ENCODE measurements around the gene APBA2.

The APBA2 gene

DNA sequence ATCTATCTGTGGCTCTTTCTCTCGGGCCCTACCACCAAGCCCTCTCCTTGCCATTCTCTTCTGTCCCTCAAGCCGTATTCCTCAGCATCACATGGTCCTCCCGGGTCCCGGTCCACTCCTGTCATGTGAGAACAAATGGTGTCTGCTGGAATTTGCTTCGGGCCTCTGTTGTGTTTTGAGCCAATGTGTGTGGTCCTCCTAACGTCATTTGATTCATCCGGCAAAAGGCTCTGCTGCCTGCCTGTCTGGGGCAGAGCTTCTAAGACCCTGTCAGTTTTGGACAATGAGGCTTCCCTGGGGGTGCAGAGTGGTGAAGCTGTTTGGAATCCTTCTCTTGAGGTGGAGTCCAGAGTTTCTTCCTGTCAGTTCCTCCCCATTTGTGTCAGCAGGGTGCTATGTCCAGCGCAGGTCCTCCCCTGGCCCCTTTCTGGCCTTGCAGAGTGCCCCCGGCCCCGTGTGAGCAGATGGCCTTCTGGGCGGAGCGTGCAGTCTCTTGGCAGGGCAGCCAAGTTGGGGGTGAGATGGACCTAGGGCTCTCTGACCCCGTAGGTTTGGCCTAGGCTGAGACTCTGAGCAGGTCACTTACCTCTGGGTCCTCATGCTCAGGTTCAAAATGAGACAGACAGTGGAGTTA is 93.6 kb downstream of the APBA2 start:
- no peak overlapping the region for H3K4me3 ChIP-seq (ENCODE audit: low read depth, low read length)
- no peak for DNase-seq (ENCODE audit: low read depth)
- TF ChIP-seq, protein P1, sequence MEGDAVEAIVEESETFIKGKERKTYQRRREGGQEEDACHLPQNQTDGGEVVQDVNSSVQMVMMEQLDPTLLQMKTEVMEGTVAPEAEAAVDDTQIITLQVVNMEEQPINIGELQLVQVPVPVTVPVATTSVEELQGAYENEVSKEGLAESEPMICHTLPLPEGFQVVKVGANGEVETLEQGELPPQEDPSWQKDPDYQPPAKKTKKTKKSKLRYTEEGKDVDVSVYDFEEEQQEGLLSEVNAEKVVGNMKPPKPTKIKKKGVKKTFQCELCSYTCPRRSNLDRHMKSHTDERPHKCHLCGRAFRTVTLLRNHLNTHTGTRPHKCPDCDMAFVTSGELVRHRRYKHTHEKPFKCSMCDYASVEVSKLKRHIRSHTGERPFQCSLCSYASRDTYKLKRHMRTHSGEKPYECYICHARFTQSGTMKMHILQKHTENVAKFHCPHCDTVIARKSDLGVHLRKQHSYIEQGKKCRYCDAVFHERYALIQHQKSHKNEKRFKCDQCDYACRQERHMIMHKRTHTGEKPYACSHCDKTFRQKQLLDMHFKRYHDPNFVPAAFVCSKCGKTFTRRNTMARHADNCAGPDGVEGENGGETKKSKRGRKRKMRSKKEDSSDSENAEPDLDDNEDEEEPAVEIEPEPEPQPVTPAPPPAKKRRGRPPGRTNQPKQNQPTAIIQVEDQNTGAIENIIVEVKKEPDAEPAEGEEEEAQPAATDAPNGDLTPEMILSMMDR (IDR thresholded peaks at IDR 0.05; ENCODE audit: control insufficient read depth, extremely low read depth, insufficient read depth) = no peak

DNA sequence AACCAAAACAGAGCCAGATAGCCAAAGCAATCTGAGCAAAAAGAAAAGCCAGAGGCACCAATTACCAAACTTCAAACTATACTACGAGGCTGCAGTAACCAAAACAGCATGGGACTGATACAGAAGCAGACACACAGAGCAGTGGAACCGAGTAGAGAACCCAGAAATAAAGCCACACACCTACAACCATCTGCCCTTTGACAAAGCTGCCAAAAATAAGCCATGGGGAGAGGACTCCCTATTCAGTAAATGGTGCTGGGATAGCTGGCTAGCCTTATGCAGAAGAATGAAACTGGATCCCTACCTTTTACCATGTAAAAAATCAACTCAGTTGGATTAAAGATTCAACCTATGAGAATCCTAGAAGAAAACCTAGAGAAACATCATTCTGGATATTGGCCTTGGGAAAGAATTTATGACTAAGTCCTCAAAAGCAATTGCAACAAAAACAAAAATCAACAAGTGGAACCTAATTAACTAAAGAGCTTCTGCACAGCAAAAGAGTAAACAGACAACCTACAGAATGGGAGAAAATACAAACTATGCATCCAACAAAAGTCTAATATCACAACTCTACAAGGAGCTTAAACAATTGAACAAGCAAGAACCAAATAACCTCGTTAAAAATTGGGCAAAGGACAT is 95.1 kb downstream of the APBA2 start:
- no peak for DNase-seq (ENCODE audit: low read depth)
- TF ChIP-seq, protein P1 (IDR thresholded peaks at IDR 0.05; ENCODE audit: control insufficient read depth, extremely low read depth, insufficient read depth) = no peak

DNA sequence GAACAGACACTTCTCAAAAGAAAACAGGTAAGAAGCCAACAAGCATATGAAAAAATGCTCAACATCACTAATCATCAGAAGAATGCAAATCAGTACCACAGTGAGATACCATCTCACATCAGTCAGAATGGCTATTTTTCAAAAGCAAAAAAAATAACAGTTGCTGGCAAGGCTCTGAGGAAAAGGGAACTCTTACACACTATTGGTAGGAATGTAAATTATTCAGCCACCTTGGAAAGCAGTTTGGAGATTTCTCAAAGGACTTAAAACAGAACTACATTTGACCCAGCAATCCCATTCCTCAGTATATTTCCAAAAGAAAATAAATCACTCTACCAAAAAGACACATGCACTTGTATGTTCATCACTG is 95.6 kb downstream of the APBA2 start:
- H3K4me3 ChIP-seq (ENCODE audit: low read depth, low read length) = no peak overlapping the region
- TF ChIP-seq, protein P1 (IDR thresholded peaks at IDR 0.05; ENCODE audit: control insufficient read depth, extremely low read depth, insufficient read depth) = no peak
- no peak for DNase-seq (ENCODE audit: low read depth)

More for the DNA sequence above, 95.1 kb downstream of the APBA2 start:
- H3K4me3 ChIP-seq (ENCODE audit: low read depth, low read length) = no peak overlapping the region

DNA sequence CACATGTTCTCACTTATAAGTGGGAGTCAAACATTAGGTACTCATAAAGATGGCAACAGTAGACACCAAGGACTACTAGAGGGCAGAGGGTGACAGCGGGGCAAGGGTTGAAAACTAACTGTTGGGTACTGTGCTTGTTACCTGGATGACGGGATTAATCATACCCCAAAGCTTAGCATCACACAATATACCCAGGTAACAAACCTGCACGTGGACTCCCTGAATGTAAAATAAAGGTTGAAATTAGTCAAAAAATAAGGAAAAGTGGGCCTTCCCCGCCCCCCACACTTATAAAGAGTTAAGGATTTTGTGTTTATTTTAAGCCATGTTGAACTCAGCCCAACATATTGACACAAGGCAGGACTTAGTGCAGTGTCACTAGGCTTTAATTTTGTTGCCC is 96.1 kb downstream of the APBA2 start:
- TF ChIP-seq, protein P1 (IDR thresholded peaks at IDR 0.05; ENCODE audit: control insufficient read depth, extremely low read depth, insufficient read depth) = no peak
- DNase-seq (ENCODE audit: low read depth) = no peak
- no peak overlapping the region for H3K4me3 ChIP-seq (ENCODE audit: low read depth, low read length)

DNA sequence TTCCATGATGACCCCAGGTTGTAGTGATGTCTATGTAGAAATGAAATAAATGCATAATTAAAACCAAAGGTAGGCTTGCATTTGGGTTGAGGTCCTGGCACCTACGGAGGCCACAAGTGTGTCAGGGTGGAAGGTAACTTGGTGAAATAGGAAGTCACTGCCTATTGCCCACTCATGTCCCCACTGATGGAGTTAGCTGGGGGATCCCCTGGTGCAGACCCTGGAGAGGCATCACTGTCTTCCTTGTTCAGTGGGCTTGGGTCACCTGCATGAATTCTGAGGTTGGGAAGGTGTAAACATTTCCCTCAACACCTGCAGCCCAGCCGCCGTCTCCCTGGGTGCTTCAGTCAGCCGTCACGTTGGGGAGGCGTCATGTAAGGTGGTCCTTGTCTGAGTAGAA is 97.1 kb downstream of the APBA2 start:
- no peak overlapping the region for H3K4me3 ChIP-seq (ENCODE audit: low read depth, low read length)
- no peak for DNase-seq (ENCODE audit: low read depth)
- TF ChIP-seq, protein P1 (IDR thresholded peaks at IDR 0.05; ENCODE audit: control insufficient read depth, extremely low read depth, insufficient read depth) = no peak

DNA sequence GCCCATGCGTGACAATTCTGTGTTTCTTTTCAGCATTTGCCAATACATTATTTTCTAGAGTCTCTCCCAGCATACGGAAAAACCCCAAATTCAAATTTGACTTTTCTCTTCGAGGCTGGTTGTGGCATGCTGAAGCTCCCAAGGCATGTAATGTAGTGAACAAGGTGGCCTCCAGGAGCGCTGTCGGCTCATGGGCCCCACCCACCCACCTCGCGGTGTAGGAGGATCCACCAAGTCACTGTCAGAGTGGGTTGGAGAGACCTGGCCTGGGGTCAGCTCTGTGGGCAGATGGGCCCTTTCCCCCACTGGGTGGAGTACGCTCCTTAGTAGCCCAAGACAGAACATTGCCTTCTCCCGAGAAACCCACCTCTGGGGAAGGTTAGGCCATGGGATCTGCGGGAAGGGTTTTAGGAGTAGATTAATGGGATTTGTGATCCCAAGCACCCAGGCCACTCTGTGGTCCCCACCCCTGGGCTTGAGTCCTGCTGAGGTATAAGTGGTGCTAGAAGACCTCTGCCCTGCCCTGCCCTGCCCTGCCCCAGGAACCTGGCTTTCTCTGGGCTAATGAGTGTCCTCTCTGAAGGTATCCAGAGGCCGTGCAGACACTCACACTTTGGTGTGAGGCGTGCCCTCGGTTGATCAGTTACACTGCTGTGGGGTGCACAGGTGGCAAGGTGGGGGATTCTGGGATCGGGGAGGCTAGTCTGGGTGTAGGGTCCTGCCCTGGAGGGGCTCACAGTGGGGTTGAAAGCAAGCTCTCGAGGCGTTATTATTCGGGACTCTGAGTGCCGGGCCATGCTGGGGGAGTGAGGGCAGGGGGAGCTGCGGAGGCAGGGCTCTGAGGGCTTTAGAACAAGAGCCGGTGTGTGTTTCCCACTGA is 97.9 kb downstream of the APBA2 start:
- no peak for DNase-seq (ENCODE audit: low read depth)
- no peak overlapping the region for H3K4me3 ChIP-seq (ENCODE audit: low read depth, low read length)
- TF ChIP-seq, protein P1 (IDR thresholded peaks at IDR 0.05; ENCODE audit: control insufficient read depth, extremely low read depth, insufficient read depth) = no peak
